RWPE2 (cell line): ENCODE results near the gene RNF222.
A peak's percentile ranks its signal among the peaks of the same experiment; 100 is the strongest.

Experiments
- ATAC-seq: fragments of 200-7000 bp; cut with Tn5 transposase; 3 replicates; pipeline ENCODE4 v1.9.1; 2021; ENCODE audit warnings: low read depth
- DNase-seq: peaks from one replicate; pipeline ENCODE4 v3.0.0-alpha.2; 2020; ENCODE audit warnings: low spot score
- H3K27ac ChIP-seq: fragments of 450-650 bp; 2 replicates; pipeline ENCODE4 v1.5.1; 2017; ENCODE audit warnings: mild to moderate bottlenecking; ENCODE audit not compliant: poor library complexity, severe bottlenecking
- H3K27me3 ChIP-seq: fragments of 250-450 bp; sonication (Bioruptor Pico); 2 replicates; pipeline ENCODE4 v1.5.1; 2021; ENCODE audit warnings: mild to moderate bottlenecking, moderate library complexity; ENCODE audit not compliant: insufficient read depth, poor library complexity, severe bottlenecking
- H3K36me3 ChIP-seq: fragments of 250-450 bp; sonication (Bioruptor Pico); 2 replicates; pipeline ENCODE4 v1.5.1; 2020; ENCODE audit warnings: low read depth, mild to moderate bottlenecking, moderate library complexity
- H3K4me1 ChIP-seq: fragments of 250-450 bp; sonication (Bioruptor Pico); 2 replicates; pipeline ENCODE4 v1.5.1; 2021; ENCODE audit warnings: mild to moderate bottlenecking, moderate library complexity; ENCODE audit not compliant: insufficient read depth, poor library complexity, severe bottlenecking
- H3K4me3 ChIP-seq: fragments of 250-450 bp; sonication (Bioruptor Pico); 2 replicates; pipeline ENCODE4 v1.5.1; 2021; ENCODE audit warnings: mild to moderate bottlenecking, moderate library complexity; ENCODE audit not compliant: severe bottlenecking
- H3K9me3 ChIP-seq: fragments of 250-450 bp; sonication (Bioruptor Pico); 2 replicates; pipeline ENCODE4 v1.5.1; 2021; ENCODE audit warnings: mild to moderate bottlenecking, moderate library complexity; ENCODE audit not compliant: severe bottlenecking
- TF ChIP-seq, protein P1 (sequence below): fragments of 450-650 bp; IDR thresholded peaks from one replicate; pipeline ENCODE4 v1.5.1; 2017; ENCODE audit warnings: mild to moderate bottlenecking, moderate library complexity; ENCODE audit not compliant: poor library complexity, severe bottlenecking

The RNF222 gene

DNA sequence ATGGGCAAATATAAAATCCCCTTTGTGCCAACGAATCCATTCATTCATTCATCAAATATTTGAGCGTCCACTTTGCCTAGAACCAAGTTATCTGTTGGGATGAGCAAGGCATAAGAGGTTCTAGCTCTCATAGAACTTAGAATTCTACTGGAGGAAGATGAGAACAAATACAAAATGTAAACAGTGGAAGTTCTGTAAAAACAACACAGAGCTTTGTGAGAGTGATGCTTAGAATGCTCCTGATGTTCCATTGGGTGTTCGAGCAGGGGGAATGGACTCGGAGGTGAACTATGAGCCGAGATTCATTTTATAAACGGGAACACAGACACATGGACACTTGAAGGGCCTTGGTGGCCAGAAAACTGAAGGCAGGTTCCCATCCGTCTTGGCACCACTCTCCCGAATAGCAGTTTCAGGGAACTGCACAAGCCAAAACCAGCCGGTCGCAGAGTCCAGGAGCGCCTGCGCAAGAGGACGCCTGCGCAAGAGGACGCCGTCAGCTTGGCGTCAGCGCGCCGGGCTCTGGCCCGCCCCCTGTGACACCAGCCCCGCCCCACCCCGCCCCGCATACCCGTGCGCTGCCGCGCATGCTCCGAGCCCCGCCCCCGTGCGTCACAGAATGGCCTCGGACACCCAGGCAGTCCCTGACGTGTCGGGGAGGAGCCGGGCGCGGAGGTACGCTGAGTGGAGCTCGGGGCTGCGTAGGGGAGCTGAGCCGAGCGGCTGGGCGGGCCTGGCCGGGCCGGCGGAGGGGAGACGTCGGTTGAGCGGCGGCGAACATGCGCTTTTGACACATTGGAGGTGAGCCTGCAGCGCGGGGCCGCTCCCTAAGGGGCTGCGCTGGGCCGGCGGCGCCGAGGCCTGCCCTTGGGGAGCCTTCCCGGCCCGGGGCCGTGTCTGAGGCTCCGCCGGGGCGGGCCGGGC is 37.9 kb upstream of the RNF222 start, which contains the start of gene NDEL1:
NDEL1 (plus strand) TSS at position 640 of the 924 bp plus-strand sequence. CDS start 8,388 bp downstream, outside the sequence.
- Histone ChIP-seq H3K4me3 (peak within 1 kb of the TSS; percentile 93), H3K36me3 (peaks cover 28% of the 10 kb centered on the region), H3K27ac (peak within 1 kb of the TSS; percentile 73), H3K27me3 (no peaks in the 10 kb centered on the region), H3K4me1 (peaks cover 5% of the 10 kb centered on the region), H3K9me3 (no peaks in the 10 kb centered on the region)
- peak; percentile 99 for DNase-seq
- peak; percentile 98 for ATAC-seq
- TF ChIP-seq, protein P1, sequence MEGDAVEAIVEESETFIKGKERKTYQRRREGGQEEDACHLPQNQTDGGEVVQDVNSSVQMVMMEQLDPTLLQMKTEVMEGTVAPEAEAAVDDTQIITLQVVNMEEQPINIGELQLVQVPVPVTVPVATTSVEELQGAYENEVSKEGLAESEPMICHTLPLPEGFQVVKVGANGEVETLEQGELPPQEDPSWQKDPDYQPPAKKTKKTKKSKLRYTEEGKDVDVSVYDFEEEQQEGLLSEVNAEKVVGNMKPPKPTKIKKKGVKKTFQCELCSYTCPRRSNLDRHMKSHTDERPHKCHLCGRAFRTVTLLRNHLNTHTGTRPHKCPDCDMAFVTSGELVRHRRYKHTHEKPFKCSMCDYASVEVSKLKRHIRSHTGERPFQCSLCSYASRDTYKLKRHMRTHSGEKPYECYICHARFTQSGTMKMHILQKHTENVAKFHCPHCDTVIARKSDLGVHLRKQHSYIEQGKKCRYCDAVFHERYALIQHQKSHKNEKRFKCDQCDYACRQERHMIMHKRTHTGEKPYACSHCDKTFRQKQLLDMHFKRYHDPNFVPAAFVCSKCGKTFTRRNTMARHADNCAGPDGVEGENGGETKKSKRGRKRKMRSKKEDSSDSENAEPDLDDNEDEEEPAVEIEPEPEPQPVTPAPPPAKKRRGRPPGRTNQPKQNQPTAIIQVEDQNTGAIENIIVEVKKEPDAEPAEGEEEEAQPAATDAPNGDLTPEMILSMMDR, result no peak

DNA sequence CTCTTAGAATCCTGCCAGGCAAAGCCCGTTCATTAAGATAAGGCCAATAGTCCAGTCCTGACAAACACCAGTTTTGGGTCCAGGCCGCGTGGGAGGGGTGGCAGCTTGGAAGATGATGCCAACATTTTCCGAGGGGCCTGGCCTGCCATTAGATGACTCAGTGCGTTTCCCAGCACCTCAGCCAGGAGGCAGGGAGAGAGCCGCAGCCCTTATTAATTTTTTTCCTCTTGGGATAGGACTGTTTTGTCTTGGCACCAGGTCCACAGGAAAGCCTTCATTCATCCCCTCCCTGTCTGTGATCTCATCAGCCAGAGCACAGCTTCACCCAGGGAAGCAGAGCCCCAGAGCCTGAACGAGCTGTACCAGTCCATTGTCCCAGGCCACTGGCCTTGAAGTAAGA is 33.3 kb upstream of the RNF222 start:
- Histone ChIP-seq H3K27ac (no peak overlapping the region), H3K9me3 (no peaks in the 10 kb centered on the region), H3K27me3 (no peaks in the 10 kb centered on the region), H3K36me3 (no peaks in the 10 kb centered on the region), H3K4me3 (no peak overlapping the region), H3K4me1 (no peaks in the 10 kb centered on the region)
- DNase-seq, result no peak
- ATAC-seq, result no peak
- TF ChIP-seq, protein P1, result no peak

DNA sequence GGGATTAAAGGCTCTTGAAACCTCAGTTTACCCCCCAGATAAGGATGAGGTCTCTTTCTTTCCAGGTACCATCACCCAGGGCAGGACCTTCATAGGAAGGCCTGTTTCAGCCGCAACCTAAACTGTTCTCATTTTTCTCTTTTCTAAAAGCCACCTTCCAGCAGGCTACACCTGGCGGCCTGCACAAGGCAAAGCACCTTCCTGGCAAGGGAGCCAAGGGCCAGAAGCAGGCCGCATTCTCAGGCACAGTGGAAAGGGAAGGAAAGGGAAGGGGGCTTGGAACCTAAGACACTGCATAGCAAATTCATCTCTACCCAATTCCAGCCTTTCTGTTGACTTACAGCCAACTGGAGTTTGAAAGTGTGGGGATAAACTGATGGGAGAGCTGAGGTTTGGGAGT is 29.2 kb upstream of the RNF222 start:
- DNase-seq (no peak), ATAC-seq (no peak)
- TF ChIP-seq, protein P1, result no peak

DNA sequence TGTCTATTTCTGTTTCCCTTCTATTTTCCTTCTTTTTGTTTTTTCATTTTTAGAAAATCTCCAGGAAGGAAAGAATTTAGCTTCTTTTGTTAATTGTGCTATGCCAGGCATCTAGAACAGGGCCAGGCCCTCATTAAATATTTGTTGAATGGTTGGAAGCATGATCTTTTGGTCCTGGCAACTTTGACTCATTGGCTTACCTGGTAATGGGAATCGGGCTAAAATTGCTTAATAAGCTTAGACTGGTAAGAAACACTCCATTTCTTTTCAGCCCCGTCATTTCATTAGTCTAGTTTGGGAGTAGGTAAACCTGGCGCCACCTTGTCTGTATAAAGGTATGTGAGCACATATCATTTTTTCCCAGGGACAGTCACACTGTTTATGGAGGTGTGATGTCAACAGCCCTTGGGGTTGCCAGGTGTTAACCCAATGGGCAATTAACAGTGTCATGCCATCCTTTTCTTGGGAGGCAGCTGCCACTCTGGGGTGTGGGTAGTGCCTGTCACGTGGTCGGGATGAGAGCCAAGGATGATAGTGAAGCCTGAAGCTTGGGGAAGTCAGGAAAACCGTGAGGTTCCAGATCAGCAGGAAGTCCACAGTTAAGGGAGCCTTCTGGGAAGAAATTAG is 28.6 kb upstream of the RNF222 start:
- Histone ChIP-seq H3K9me3 (no peaks in the 10 kb centered on the region), H3K27me3 (no peaks in the 10 kb centered on the region), H3K27ac (no peak overlapping the region), H3K4me1 (no peaks in the 10 kb centered on the region), H3K36me3 (no peaks in the 10 kb centered on the region), H3K4me3 (no peak overlapping the region)
- no peak for DNase-seq
- no peak for ATAC-seq
- TF ChIP-seq, protein P1, result no peak

More for the DNA sequence above, 29.2 kb upstream of the RNF222 start:
- Histone ChIP-seq H3K27me3 (no peaks in the 10 kb centered on the region), H3K4me1 (no peaks in the 10 kb centered on the region), H3K4me3 (no peak overlapping the region), H3K36me3 (no peaks in the 10 kb centered on the region), H3K9me3 (no peaks in the 10 kb centered on the region), H3K27ac (no peak overlapping the region)
